H54 (cell line): ENCODE data around the gene PRKG1.
"Not testable (repeated sequence)": the region's sequence is repeated elsewhere in the genome, so short reads cannot be mapped to it uniquely, and the experiment has no call there.

Source experiments
- DNase-seq: peaks from one replicate; pipeline ENCODE4 v3.0.0; 2011; ENCODE audit warnings: low spot score, mixed read lengths; ENCODE audit not compliant: insufficient read length
- FAIRE-seq: peaks from 3 replicates; lab custom pipeline; 2011; peaks lifted over from hg19 to GRCh38; lab: Jason Lieb, UNC
- POLR2A ChIP-seq: IDR thresholded peaks from 2 replicates; pipeline ENCODE4 v1.6.1; 2011; ENCODE audit warnings: low read depth, mild to moderate bottlenecking, low read length

PRKG1 gene

DNA sequence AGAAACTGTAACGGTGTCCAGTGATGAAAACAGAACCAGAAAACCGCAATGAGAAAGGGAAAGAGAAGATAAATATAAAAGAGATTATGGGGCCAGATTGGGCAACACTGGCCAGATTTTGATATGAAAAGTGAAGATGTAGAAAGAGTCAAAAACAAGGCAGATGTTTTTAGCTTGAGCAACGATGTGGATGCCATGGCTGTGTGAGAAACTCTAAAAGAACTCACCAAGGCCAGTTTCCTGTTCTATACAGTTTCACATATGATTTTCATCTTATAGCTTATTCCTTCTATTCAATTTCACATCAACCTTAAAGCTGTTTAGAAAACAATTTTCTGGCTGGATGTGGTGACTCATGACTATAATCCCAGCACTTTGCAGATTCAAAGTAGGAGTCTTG lies 588.8 kb downstream of the PRKG1 start:
- TF ChIP-seq POLR2A, result no peak
- no peak for DNase-seq
- no peak for FAIRE-seq

DNA sequence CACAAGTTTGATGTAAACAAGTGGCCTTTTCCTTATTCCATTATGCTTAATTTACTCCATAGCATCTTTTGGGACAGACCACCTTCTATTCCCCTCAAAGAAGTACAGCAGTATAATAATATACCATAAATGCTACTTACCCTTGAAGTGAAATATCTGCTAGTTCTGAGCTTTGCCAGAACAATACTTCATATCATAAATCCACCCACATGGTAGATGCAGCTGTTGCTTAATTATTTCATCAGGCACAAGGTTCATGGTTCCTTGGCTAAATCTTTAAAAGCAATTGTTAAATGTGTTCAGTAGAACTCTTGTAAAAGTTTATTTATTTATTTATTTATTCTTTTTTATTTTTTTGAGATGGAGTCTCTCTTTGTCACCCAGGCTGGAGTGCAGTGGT lies 592.2 kb downstream of the PRKG1 start:
- FAIRE-seq (no peak), DNase-seq (no peak)
- no peak for TF ChIP-seq POLR2A

DNA sequence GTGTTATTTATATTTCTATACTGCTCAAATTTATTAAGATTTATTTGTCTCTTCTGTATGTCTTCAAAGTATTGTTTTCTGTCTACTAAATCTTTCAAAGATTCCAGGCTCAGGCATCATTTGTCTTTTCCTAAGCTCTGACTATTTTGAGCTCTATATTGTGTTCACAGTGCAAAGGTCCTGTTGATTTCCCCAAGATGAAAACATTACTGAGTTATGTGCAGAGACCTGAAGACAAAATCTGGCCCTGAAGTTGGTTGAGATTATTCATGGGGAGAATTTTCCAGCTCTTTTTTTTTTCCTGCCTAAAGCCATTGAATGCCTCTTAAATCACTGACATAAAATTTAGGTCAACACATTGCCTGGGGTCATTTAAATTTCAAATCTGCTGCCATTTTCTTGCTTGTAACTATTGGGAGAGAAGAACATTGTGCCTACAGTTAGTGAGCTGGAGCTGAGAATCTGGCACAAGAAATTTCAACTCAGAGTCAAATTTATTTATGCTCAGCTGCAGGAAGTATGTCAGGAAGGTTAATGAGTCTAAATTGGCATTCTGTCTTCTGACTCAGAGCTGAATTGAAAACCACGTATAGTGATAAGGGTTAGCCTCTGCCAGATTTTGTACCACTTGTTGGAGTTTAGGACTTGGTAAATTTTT lies 593.5 kb downstream of the PRKG1 start:
- FAIRE-seq (peak; percentile 86), DNase-seq (no peak)

DNA sequence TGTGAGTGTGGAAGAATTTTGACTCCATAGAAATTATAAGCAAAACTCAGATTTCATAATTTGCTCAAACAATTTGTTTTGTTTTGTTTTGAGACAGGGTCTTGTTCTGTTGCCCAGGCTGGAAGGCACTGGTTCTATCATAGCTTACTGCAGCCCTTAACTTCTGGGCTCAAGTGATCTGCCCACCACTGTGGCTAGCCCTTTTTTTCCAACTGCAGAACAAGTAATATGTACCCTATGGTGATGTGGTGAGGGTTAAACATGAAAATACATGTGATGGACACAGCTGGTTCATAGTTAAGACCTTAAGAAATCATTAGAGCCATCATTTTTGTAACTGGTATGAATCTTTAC lies 594.0 kb downstream of the PRKG1 start:
- no peak for DNase-seq
- no peak for TF ChIP-seq POLR2A
- FAIRE-seq, result no peak

More for the DNA sequence above, 593.5 kb downstream of the PRKG1 start:
- TF ChIP-seq POLR2A, result no peak

DNA sequence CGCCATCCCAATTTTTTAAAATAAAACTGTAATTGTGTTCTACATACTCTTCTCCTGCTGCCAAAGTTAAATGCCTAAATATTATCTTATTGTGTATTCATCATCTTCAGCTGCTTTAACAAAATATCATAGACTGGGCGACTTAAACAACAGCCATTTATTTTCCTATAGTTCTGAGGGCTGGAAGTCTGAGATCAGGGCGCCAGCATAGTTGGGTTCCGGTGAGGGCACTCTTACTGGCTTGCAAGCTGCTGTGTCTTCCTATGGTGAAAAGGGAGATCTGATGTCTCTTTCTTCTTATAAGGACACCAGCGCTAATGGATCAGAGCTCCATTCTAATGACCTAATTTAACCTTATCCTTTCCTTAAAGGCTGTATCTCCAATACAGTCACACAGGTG lies 594.8 kb downstream of the PRKG1 start:
- no peak for FAIRE-seq
- no peak for TF ChIP-seq POLR2A
- DNase-seq, result no peak

DNA sequence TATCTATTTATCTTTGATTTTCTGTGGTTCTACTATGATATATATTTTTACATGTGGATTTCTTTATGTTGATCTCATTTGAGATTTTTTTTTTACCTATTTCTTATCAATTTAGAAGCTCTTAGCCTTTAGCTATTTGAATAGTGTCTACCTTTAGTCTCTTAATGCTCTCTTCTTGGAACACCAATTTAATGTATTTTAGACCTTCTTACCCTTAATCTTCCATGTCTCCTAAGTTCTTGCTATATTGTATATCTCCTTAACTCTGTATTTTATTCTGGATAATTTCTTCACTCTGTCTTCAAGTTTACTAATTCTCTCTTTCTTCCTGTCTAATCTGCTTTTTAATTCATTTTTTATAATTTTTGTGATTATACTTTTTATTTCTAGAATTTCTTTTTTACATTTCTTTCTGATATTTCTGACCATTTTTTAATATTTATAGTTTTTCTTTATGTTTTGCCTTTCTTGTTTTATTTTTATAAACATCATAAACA lies 597.8 kb downstream of the PRKG1 start:
- DNase-seq (no peak), FAIRE-seq (no peak)
- TF ChIP-seq POLR2A, result no peak

DNA sequence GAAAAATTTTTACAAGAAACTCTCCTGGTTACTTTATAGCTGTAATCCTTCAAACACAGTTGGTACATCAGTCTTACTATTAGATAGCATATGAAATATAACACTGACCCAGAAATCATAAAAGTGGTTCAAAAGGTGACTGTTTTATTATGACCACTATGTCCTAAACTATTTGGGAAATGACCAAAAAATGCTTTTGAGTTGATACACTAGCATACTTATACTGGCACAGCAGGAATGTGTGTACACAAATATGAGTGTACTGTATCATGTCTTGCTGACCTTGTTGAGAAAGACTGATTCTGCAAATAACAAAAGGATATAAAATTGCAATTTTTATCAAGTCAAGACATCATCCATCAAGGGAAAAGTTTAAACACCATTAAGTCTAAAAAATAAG lies 600.8 kb downstream of the PRKG1 start:
- DNase-seq, result no peak
- peak; percentile 15 for FAIRE-seq
- TF ChIP-seq POLR2A, result no peak

DNA sequence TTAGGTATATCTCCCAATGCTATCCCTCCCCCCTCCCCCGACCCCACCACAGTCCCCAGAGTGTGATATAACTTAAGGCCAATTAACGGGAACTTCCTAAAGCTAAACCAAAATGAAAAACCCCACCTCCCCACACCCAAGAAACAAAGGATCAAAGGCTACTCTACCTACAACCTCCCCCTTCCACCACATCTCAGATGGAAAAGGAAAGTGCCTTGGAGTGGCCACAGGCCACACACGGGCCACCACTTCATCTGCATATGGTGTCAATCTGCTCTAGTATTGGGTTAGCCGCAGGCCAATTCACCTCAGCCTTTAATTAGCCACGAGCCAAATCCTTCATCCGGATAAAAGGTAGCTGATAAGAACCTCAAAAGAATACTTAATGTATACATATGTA lies 605.6 kb downstream of the PRKG1 start:
- no peak for DNase-seq
- FAIRE-seq, result no peak
- TF ChIP-seq POLR2A, result no peak

DNA sequence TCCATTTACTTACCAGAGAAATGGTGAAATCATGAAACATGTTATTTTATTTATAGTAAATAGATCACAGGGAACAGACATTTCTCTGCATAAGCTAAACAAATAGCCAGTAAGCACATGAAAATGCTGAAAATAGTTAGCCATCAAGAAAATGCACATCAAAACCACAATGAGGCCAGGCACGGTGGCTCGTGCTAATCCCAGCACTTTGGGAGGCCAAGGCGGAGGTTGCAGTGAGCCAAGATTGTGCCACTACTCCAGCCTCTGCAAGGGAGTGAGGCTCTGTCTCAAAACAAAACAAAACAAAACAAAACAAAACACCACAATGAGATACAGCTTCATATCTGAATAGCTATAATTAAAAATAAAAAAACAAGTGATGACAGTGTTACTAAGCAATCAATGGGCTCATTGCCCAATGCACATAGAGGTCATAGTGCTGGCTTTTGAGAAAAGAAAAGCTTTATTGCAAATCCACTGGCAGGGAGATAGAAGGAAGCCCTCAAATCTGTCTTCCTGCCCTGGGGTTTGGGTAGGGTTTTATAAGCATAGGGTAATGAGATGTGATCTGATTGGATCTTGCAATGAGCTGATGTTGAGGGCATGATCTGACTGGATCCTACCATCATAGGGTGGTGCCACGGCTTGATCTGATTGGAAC lies 608.9 kb downstream of the PRKG1 start:
- FAIRE-seq (no peak), DNase-seq (no peak)
- TF ChIP-seq POLR2A, result no peak

DNA sequence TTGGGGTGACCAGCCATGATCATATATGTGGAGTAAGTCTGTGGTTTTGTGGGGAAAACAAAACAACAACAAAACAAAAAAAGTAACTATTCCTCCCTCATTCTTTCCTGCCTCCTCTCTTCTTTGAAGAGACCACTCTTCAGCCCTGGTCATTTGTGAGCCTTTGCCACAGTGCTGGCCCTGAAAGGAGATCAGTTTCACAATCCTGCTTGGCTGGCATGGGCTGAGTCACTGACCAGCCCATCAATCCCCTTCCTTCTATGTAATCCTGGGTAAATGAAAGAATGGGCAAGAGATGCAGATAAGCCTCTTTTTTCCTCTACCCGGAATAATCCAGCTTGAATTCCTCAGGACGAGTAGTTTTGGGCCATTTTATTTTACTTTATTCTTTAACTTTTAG lies 611.5 kb downstream of the PRKG1 start:
- FAIRE-seq, result no peak
- no peak for TF ChIP-seq POLR2A
- no peak for DNase-seq

DNA sequence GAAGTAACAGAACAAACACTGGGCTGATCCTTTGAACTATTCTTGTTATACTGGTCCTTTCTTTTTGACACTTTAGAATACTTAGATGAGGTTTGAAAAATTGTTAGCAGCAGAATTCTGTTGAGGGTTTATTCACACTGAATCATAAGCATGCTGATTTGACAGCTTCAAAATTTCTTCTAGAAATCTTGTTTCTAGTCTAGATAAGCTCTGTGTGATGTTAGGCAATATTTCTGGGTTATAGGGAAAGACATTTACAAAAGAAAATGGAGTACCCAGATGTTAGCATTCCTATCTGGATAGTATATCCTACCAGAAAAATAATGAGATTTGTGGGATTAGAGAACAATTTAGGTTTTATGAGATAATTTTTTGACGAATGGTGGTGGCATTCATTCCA lies 613.0 kb downstream of the PRKG1 start:
- FAIRE-seq (no peak), DNase-seq (no peak)
- no peak for TF ChIP-seq POLR2A

DNA sequence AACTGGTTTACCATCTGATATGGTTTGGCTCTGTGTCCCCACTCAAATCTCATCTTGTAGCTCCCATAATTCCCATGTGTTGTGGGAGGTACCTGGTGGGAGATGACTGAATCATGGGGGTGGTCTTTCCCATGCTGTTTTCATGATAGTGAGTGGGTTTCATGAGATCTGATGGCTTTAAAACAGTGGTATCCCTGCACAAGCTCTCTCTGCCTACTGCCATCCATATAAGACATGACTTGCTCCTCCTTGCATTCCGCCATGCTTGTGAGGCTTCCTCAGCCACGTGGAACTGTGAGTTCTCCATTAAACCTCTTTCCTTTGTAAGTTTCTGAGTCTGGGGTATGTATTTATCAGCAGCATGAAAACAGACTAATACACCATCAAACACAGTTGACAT lies 614.5 kb downstream of the PRKG1 start:
- DNase-seq, FAIRE-seq: not testable (repeated sequence)

DNA sequence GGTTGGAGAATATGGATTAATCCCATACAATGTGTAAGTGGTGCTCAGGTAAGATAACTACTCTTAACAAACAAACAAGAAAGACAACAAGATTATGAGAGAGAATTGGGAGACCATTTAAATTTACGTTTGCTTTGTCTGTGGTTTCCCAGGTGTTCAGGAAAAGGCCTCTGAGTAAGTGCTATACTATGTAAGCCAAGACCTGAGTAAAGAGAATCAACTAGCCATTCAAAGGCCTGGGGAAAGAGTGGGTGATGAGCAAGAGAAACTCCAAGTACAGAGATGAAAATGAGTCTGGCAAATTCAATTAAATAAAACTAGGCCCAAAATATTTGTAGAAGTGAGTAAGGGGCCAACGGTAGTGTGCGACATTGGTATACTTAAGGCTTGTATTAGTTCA lies 615.2 kb downstream of the PRKG1 start:
- no peak for FAIRE-seq
- DNase-seq, result no peak
- TF ChIP-seq POLR2A, result no peak

DNA sequence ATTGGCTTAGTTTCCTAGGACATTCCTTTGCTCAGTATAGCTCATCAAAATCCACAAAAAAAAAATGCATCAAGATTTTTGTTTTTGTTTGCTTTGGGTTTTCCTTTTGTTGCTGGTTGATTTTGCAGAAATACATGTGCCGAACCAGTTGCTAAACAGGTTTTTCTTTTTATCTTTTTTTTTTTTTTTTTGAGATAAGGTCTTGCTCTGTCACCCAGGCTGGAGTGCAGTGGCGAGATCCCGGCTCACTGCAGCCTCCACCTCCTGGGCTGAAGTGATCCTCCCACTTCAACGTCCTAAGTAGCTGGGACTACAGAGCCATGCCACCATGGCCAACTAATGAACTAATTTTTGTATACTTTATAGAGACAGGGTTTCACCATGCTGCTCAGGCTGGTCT lies 616.8 kb downstream of the PRKG1 start:
- FAIRE-seq (no peak), DNase-seq (no peak)
- no peak for TF ChIP-seq POLR2A

DNA sequence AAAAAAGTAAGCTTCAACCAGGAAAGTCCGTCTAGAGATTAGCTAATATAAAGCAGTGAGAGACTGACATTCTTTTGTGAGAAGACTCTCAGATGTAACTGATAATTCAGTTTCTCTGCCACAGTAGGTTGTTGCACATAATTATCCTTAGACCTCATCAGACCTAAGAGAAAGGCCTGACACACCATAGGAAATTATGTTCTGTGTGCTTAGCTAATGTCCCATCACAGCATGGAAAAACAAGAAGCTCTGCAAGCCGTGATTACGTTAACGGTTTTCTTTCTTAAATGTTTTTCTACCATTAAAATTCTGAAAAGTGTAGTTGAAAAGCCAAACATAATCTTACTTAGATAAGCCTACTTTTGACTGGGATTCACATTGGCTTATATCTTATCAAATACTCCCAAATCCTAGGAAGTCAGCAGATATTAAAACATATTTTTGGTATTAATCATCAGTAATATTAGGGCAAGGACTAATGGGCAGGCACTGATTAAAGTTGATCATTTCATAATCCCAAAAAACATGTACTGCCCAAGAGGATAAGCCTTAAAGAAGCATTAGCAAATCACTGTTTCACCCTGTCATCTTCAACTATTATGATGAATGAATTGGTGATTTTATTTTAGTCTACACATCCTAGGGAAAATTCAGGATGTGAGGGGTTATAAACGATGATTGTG lies 619.9 kb downstream of the PRKG1 start:
- DNase-seq, result no peak
- no peak for TF ChIP-seq POLR2A
- FAIRE-seq, result no peak

DNA sequence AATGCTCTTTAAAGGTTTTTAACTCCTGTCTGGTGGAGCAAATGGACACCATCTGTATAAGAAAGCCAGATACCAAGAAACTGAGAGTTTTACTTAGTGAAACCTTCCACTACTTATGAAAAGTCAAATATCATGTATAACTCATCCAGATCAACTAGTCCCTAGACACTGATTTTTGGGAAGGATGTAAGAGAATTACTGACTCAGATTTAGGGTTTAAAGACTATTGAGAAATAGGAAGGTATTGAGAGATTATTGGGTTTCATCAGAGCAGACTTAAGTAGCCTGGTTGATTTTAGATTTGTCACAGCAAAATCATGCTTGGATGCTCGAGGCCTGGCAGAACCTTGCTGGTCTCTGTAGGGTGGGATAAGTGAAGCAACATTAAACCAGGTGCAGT lies 622.0 kb downstream of the PRKG1 start:
- DNase-seq, result no peak
- no peak for FAIRE-seq
- TF ChIP-seq POLR2A, result no peak
